Liver (tissue), 9 donors: ENCODE results near the gene FTO. TPM values are rescaled to one million over a fixed set of nuclear protein-coding genes. Genes with fewer than 3 reads are reported as not detected.
A peak's percentile ranks its signal among the peaks of the same experiment; 100 is the strongest.

Experiments
- DNase-seq: peaks from one replicate; pipeline ENCODE4 v3.0.0-alpha.2; 2017; ENCODE audit warnings: low spot score
- H3K27ac ChIP-seq, 2 donors: one replicate each; pipeline ENCODE4 v1.7.0; 2013; ENCODE audit warnings: inconsistent platforms in 2 of 2, low read length in 2 of 2, control low read depth in 1 of 2, low read depth in 1 of 2, mild to moderate bottlenecking in 1 of 2
- H3K27me3 ChIP-seq, 4 donors: one replicate each; pipeline versions ENCODE4 v1.6.1 to v1.7.0; 2013; ENCODE audit warnings: low read length in 3 of 4, inconsistent platforms in 1 of 4, mild to moderate bottlenecking in 1 of 4, moderate library complexity in 1 of 4; ENCODE audit not compliant: control insufficient read depth in 4 of 4, insufficient read depth in 4 of 4
- H3K36me3 ChIP-seq, 4 donors: one replicate each; pipeline versions ENCODE4 v1.6.1 to v1.7.0; 2013; ENCODE audit warnings: low read length in 3 of 4, mild to moderate bottlenecking in 3 of 4, low read depth in 1 of 4, moderate library complexity in 1 of 4; ENCODE audit not compliant: control insufficient read depth in 4 of 4, insufficient read depth in 3 of 4
- H3K4me1 ChIP-seq, 4 donors: one replicate each; pipeline versions ENCODE4 v1.6.1 to v1.7.0; 2013; ENCODE audit warnings: low read length in 3 of 4, mild to moderate bottlenecking in 3 of 4, moderate library complexity in 1 of 4; ENCODE audit not compliant: control insufficient read depth in 4 of 4, insufficient read depth in 4 of 4
- H3K4me3 ChIP-seq, 3 donors: one replicate each; pipeline versions ENCODE4 v1.6.1 to v1.7.0; 2013; ENCODE audit warnings: low read length in 3 of 3, control low read depth in 1 of 3, low read depth in 1 of 3, mild to moderate bottlenecking in 1 of 3
- H3K9ac ChIP-seq, 2 donors: one replicate each; pipeline ENCODE4 v1.7.0; 2013; ENCODE audit warnings: low read length in 2 of 2, mild to moderate bottlenecking in 2 of 2, moderate library complexity in 2 of 2, control low read depth in 1 of 2, low read depth in 1 of 2
- H3K9me3 ChIP-seq, 4 donors: one replicate each; pipeline versions ENCODE4 v1.6.1 to v1.7.0; 2013; ENCODE audit warnings: low read length in 3 of 4; ENCODE audit not compliant: control insufficient read depth in 4 of 4
- EGR1 ChIP-seq, 2 donors: IDR thresholded peaks; 2 replicates each; pipeline ENCODE4 v1.6.1; 2016 to 2018; ENCODE audit warnings: antibody characterized with exemption in 2 of 2, low read depth in 2 of 2
- FOXA1 ChIP-seq: IDR thresholded peaks from 2 replicates; pipeline ENCODE4 v1.6.1; 2016; ENCODE audit warnings: antibody characterized with exemption
- FOXA2 ChIP-seq: IDR thresholded peaks from 2 replicates; pipeline ENCODE4 v1.6.1; 2016; ENCODE audit warnings: antibody characterized with exemption
- HNF4A ChIP-seq, 2 donors: conservative IDR thresholded peaks; 2 replicates each; pipeline ENCODE4 v1.6.1; 2016; ENCODE audit warnings: antibody characterized with exemption in 2 of 2, mild to moderate bottlenecking in 2 of 2
- HNF4G ChIP-seq: IDR thresholded peaks from 2 replicates; pipeline ENCODE4 v1.6.1; 2016; ENCODE audit warnings: antibody characterized with exemption
- JUND ChIP-seq, 2 donors: IDR thresholded peaks; 2 replicates each; pipeline ENCODE4 v1.6.1; 2016; ENCODE audit warnings: antibody characterized with exemption in 2 of 2
- NR2F2 ChIP-seq: IDR thresholded peaks from 2 replicates; pipeline ENCODE4 v1.6.1; 2016; ENCODE audit warnings: antibody characterized with exemption
- RAD21 ChIP-seq, 2 donors: IDR thresholded peaks; 2 replicates each; pipeline ENCODE4 v1.6.1; 2016; ENCODE audit warnings: antibody characterized with exemption in 2 of 2, mild to moderate bottlenecking in 2 of 2
- REST ChIP-seq: IDR thresholded peaks from 2 replicates; pipeline ENCODE4 v1.6.1; 2016; ENCODE audit warnings: antibody characterized with exemption, mild to moderate bottlenecking
- RXRA ChIP-seq, 2 donors: IDR thresholded peaks; 2 replicates each; pipeline ENCODE4 v1.6.1; 2017 to 2018; ENCODE audit warnings: antibody characterized with exemption in 2 of 2, mild to moderate bottlenecking in 1 of 2
- SP1 ChIP-seq: IDR thresholded peaks from 2 replicates; pipeline ENCODE4 v1.6.1; 2018; ENCODE audit warnings: antibody characterized with exemption, mild to moderate bottlenecking
- TAF1 ChIP-seq: conservative IDR thresholded peaks from 2 replicates; pipeline ENCODE4 v1.6.1; 2016; ENCODE audit warnings: antibody characterized with exemption, mild to moderate bottlenecking
- YY1 ChIP-seq: IDR thresholded peaks from 2 replicates; pipeline ENCODE4 v1.6.1; 2016; ENCODE audit warnings: antibody characterized with exemption, mild to moderate bottlenecking
- ZBTB33 ChIP-seq: IDR thresholded peaks from 2 replicates; pipeline ENCODE4 v1.6.1; 2016; ENCODE audit warnings: antibody characterized with exemption
- WGBS: extraction: QIAGEN DNeasy Blood & Tissue Kit; methylation state at CpG from one replicate; pipeline ENCODE4 v1.1.7; 2013; 5-methylcytosine and 5-hydroxymethylcytosine counted together
- polyA plus RNA-seq, 2 donors: library from polyadenylated mRNA; stranded (reverse) in 1 of 2; unstranded in 1 of 2; fragments of 200-250 nt in 1 of 2; fragments of >200 nt in 1 of 2; fragmentation: Nextera tagmentation in 1 of 2; extraction: Ambion mirVana in 1 of 2; gene quantifications; one replicate each; pipeline versions ENCODE4 v1.2.1 to v1.2.3, GENCODE V29; 2013 to 2015
- total RNA-seq, 2 donors: library from RNA; depleted of rRNA; stranded (reverse); fragments of >200 nt; gene quantifications; one replicate each; pipeline ENCODE4 v1.2.3, GENCODE V29; 2014
- TF ChIP-seq, protein P1 (sequence below): fragments of 150-350 bp; IDR thresholded peaks from 2 replicates; pipeline ENCODE4 v1.5.1; 2017; ENCODE audit warnings: improper control_type of control experiment, low read depth, low read length; ENCODE audit not compliant: missing input control
- TF ChIP-seq, protein P2 (sequence below): IDR thresholded peaks from 2 replicates; pipeline ENCODE4 v1.6.1; 2016; ENCODE audit warnings: antibody characterized with exemption
- donor health status: healthy.
- donor health status: healthy.
- donor health status: healthy.
- donor health status: healthy.
- donor health status: healthy.

FTO gene
- total and polyA plus RNA-seq, 4 donors = 12.0 to 54.2 (median 24.6) TPM

GRCh38 chr16:54169112-54169511 is 465.2 kb downstream of the FTO start (continued):
- TF ChIP-seq, protein P1, sequence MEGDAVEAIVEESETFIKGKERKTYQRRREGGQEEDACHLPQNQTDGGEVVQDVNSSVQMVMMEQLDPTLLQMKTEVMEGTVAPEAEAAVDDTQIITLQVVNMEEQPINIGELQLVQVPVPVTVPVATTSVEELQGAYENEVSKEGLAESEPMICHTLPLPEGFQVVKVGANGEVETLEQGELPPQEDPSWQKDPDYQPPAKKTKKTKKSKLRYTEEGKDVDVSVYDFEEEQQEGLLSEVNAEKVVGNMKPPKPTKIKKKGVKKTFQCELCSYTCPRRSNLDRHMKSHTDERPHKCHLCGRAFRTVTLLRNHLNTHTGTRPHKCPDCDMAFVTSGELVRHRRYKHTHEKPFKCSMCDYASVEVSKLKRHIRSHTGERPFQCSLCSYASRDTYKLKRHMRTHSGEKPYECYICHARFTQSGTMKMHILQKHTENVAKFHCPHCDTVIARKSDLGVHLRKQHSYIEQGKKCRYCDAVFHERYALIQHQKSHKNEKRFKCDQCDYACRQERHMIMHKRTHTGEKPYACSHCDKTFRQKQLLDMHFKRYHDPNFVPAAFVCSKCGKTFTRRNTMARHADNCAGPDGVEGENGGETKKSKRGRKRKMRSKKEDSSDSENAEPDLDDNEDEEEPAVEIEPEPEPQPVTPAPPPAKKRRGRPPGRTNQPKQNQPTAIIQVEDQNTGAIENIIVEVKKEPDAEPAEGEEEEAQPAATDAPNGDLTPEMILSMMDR = no peak
- TF ChIP-seq NR2F2 = no peak

DNA sequence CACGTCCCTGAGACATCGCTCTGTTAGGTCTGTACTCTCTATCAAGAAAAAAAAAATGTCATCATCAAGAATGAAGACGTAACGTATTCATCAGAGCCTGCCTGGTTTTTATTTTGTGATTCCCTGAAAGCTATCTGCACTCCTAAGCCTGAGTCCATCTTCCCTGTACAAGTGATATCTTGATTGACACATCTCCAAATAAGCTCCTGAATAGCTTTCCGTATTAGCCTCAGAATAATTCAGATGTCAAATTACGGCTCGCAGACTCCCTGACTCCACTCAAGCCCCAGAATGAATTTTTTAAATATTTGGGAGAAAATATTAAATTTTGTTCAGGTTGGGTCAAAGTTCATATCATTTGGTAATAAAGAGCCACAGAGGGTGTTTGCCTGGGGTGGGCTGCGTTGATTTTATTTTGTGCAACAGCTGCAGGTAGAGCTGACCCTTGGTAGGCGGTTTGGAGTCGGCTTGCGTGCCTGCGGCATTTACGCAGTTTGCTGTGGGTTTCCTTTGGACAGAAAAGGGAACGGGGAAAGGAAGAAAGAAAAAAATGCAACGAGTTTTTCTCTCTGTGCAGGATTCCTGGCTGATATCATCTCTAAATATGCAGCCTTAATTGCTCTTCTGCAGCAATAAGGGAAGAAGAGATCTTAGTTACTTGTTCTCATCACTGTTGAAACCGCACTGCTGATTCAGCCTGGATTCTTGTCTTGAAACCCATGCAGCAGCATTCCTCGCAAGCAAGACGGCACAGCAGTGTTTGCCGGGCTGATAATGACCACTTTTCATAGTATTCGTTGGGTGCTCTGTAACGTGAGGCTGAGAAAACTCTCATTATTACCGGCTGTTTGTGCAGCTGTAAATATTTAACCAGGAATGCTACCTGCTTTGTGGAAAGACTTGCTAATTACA is 467.9 kb downstream of the FTO start:
- no peak overlapping the region for H3K9ac ChIP-seq
- peak overlapping the region in 2 of 3 donors; percentile 5 to 6 for H3K4me3 ChIP-seq
- no peak overlapping the region for H3K27ac ChIP-seq
- WGBS = 38% methylated on average over 22 of the region's 22 CpGs
- no peaks in the 10 kb centered on the region for H3K27me3 ChIP-seq
- H3K36me3 ChIP-seq = no peaks in the 10 kb centered on the region
- peak; percentile 20 for TF ChIP-seq YY1
- TF ChIP-seq, protein P2, sequence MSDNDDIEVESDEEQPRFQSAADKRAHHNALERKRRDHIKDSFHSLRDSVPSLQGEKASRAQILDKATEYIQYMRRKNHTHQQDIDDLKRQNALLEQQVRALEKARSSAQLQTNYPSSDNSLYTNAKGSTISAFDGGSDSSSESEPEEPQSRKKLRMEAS = no peak
- TF ChIP-seq RAD21 (IDR thresholded peaks at IDR 0.05) = peak in 1 of 2 donors; percentile 5
- TF ChIP-seq REST = no peak
- no peak for TF ChIP-seq RXRA (IDR thresholded peaks at IDR 0.05)
- no peak for TF ChIP-seq ZBTB33
- TF ChIP-seq EGR1 (IDR thresholded peaks at IDR 0.05; ENCODE audit: low read depth in 2 of 2) = no peak
- TF ChIP-seq HNF4G = no peak
- TF ChIP-seq JUND (IDR thresholded peaks at IDR 0.05) = no peak
- no peak for DNase-seq
- H3K4me1 ChIP-seq = peaks cover 4 to 45% (median 33%) of the 10 kb centered on the region in 4 donors
- no peaks in the 10 kb centered on the region for H3K9me3 ChIP-seq

GRCh38 chr16:54173490-54173889 is 469.5 kb downstream of the FTO start:
- H3K9ac ChIP-seq = no peak overlapping the region
- H3K9me3 ChIP-seq = no peaks in the 10 kb centered on the region
- WGBS = 83% methylated on average over 8 of the region's 8 CpGs
- H3K4me1 ChIP-seq = peaks cover 7 to 54% (median 40%) of the 10 kb centered on the region in 4 donors
- H3K4me3 ChIP-seq = no peak overlapping the region
- H3K27ac ChIP-seq = no peak overlapping the region
- H3K27me3 ChIP-seq = no peaks in the 10 kb centered on the region
- DNase-seq = no peak
- no peaks in the 10 kb centered on the region for H3K36me3 ChIP-seq
- no peak for TF ChIP-seq SP1
- TF ChIP-seq, protein P2 = no peak
- TF ChIP-seq RXRA (IDR thresholded peaks at IDR 0.05) = no peak
- no peak for TF ChIP-seq FOXA2
- no peak for TF ChIP-seq JUND (IDR thresholded peaks at IDR 0.05)
- no peak for TF ChIP-seq TAF1
- no peak for TF ChIP-seq ZBTB33
- no peak for TF ChIP-seq YY1
- no peak for TF ChIP-seq RAD21 (IDR thresholded peaks at IDR 0.05)
- no peak for TF ChIP-seq FOXA1
- no peak for TF ChIP-seq HNF4G
- TF ChIP-seq HNF4A (conservative IDR thresholded peaks at IDR 0.05) = no peak
